ENCODE measurements around the gene OR6B2.
A peak's percentile ranks its signal among the peaks of the same experiment; 100 is the strongest.
"Not testable (repeated sequence)": the region's sequence is repeated elsewhere in the genome, so short reads cannot be mapped to it uniquely, and the experiment has no call there.

The OR6B2 gene

GRCh38 chr2:240030379-240031094, at the start of gene OR6B2:
Gene OR6B2 (minus strand): TSS chr2:240030429. CDS start chr2:240030429, 0 bp downstream.
- DNase-seq (ENCODE audit: low read depth in 2 of 2): no peak

GRCh38 chr2:240078631-240079030, 48.4 kb upstream of the OR6B2 start:
- no peak for DNase-seq (ENCODE audit: low read depth in 2 of 2)

GRCh38 chr2:240077442-240077841, 47.2 kb upstream of the OR6B2 start:
- no peak for DNase-seq (ENCODE audit: low read depth in 2 of 2)

GRCh38 chr2:240074545-240074944, 44.3 kb upstream of the OR6B2 start:
- no peak for DNase-seq (ENCODE audit: low read depth in 2 of 2)

GRCh38 chr2:240070907-240071306, 40.7 kb upstream of the OR6B2 start:
- DNase-seq (ENCODE audit: low read depth in 2 of 2): no peak

GRCh38 chr2:240069829-240070228, 39.6 kb upstream of the OR6B2 start:
- DNase-seq (ENCODE audit: low read depth in 2 of 2): no peak

GRCh38 chr2:240068193-240068592, 38.0 kb upstream of the OR6B2 start:
- no peak for DNase-seq (ENCODE audit: low read depth in 2 of 2)

GRCh38 chr2:240066489-240066888, 36.3 kb upstream of the OR6B2 start:
- DNase-seq (ENCODE audit: low read depth in 2 of 2): no peak

- no peak for DNase-seq (ENCODE audit: low read depth in 2 of 2)
Measured at GRCh38 chr2:240064898-240065297, 34.7 kb upstream of the OR6B2 start.

- peak; percentile 4 to 5 for DNase-seq (ENCODE audit: low read depth in 2 of 2)
Measured at GRCh38 chr2:240060977-240061591, 30.9 kb upstream of the OR6B2 start.

GRCh38 chr2:240056678-240057077, 26.4 kb upstream of the OR6B2 start:
- no peak for DNase-seq (ENCODE audit: low read depth in 2 of 2)

- no peak for DNase-seq (ENCODE audit: low read depth in 2 of 2)
Measured at GRCh38 chr2:240055177-240055917, 25.1 kb upstream of the OR6B2 start.

- DNase-seq (ENCODE audit: low read depth in 2 of 2): no peak
Measured at GRCh38 chr2:240053173-240054155, 23.2 kb upstream of the OR6B2 start, which contains the start of gene OR6B3. Gene OR6B3 (minus strand): TSS chr2:240053521.

GRCh38 chr2:240052524-240052923, 22.3 kb upstream of the OR6B2 start:
- DNase-seq (ENCODE audit: low read depth in 2 of 2): no peak

GRCh38 chr2:240051697-240052096, 21.5 kb upstream of the OR6B2 start:
- DNase-seq (ENCODE audit: low read depth in 2 of 2): no peak

- DNase-seq (ENCODE audit: low read depth in 2 of 2): no peak
Measured at GRCh38 chr2:240050278-240050677, 20.0 kb upstream of the OR6B2 start.

GRCh38 chr2:240048237-240048636, 18.0 kb upstream of the OR6B2 start:
- DNase-seq (ENCODE audit: low read depth in 2 of 2): no peak

- DNase-seq (ENCODE audit: low read depth in 2 of 2): no peak
Measured at GRCh38 chr2:240045098-240045497, 14.9 kb upstream of the OR6B2 start.

GRCh38 chr2:240044096-240044495, 13.9 kb upstream of the OR6B2 start:
- not testable (repeated sequence) for DNase-seq (ENCODE audit: low read depth in 2 of 2)

- DNase-seq (ENCODE audit: low read depth in 2 of 2): no peak
Measured at GRCh38 chr2:240043279-240043989, 13.2 kb upstream of the OR6B2 start.

GRCh38 chr2:240042740-240043139, 12.5 kb upstream of the OR6B2 start:
- DNase-seq (ENCODE audit: low read depth in 2 of 2): no peak

All from fibroblast of skin of left biceps (primary cell).